GM12873 (cell line): Measurements from ENCODE around the gene SLC22A15.

Experiments used
- CTCF ChIP-seq: IDR thresholded peaks from 2 replicates; pipeline ENCODE4 v1.5.1; 2012; ENCODE audit warnings: low read depth, mild to moderate bottlenecking, moderate library complexity, low read length, control low read depth; ENCODE audit not compliant: insufficient read depth; ENCODE audit errors: missing control alignments

The SLC22A15 gene

GRCh38 chr1:116075575-116075974 lies 99.3 kb downstream of the SLC22A15 start:
- no peak for TF ChIP-seq CTCF

- TF ChIP-seq CTCF: no peak
Measured at GRCh38 chr1:116075990-116076389, 99.7 kb downstream of the SLC22A15 start.

GRCh38 chr1:116076831-116077230 lies 100.5 kb downstream of the SLC22A15 start:
- TF ChIP-seq CTCF: no peak

GRCh38 chr1:116078699-116079223 lies 102.4 kb downstream of the SLC22A15 start:
- no peak for TF ChIP-seq CTCF

- TF ChIP-seq CTCF: no peak
Measured at GRCh38 chr1:116087628-116088027, 111.3 kb downstream of the SLC22A15 start.

GRCh38 chr1:116089870-116090269 lies 113.6 kb downstream of the SLC22A15 start:
- TF ChIP-seq CTCF: no peak

- TF ChIP-seq CTCF: no peak
Measured at GRCh38 chr1:116091083-116091482, 114.8 kb downstream of the SLC22A15 start.
